HG03159 (cell line): ENCODE results near the gene ETFA.
"Not testable (repeated sequence)": the region's sequence is repeated elsewhere in the genome, so short reads cannot be mapped to it uniquely, and the experiment has no call there.

ENCODE experiments used
- ATAC-seq: cut with Tn5 transposase; IDR thresholded peaks from one replicate; pipeline ENCODE4 v1.9.1; 2021; ENCODE audit warnings: mild to moderate bottlenecking, moderate library complexity; ENCODE audit not compliant: unreplicated experiment

Gene ETFA

GRCh38 chr15:76285241-76285825, 25.9 kb downstream of the ETFA start:
- no peak for ATAC-seq

GRCh38 chr15:76282465-76282864, 28.8 kb downstream of the ETFA start:
- ATAC-seq = no peak

GRCh38 chr15:76278651-76279050, 32.6 kb downstream of the ETFA start:
- ATAC-seq = no peak

GRCh38 chr15:76274821-76275220, 36.4 kb downstream of the ETFA start:
- no peak for ATAC-seq

GRCh38 chr15:76274226-76274625, 37.0 kb downstream of the ETFA start:
- no peak for ATAC-seq

- no peak for ATAC-seq
These were observed 40.4 kb downstream of the ETFA start for GRCh38 chr15:76270876-76271275.

GRCh38 chr15:76267077-76267476, 44.2 kb downstream of the ETFA start:
- ATAC-seq = no peak

- not testable (repeated sequence) for ATAC-seq
These were observed 45.5 kb downstream of the ETFA start for GRCh38 chr15:76265769-76266168.

- no peak for ATAC-seq
These were observed 50.9 kb downstream of the ETFA start for GRCh38 chr15:76260246-76260938.

GRCh38 chr15:76259392-76259791, 51.9 kb downstream of the ETFA start:
- no peak for ATAC-seq

GRCh38 chr15:76258460-76258859, 52.8 kb downstream of the ETFA start:
- ATAC-seq = no peak

GRCh38 chr15:76253691-76254473, 57.4 kb downstream of the ETFA start:
- ATAC-seq = no peak

GRCh38 chr15:76252249-76252648, 59.0 kb downstream of the ETFA start:
- no peak for ATAC-seq

- no peak for ATAC-seq
These were observed 59.6 kb downstream of the ETFA start for GRCh38 chr15:76251717-76252116.

- no peak for ATAC-seq
These were observed 66.1 kb downstream of the ETFA start for GRCh38 chr15:76245072-76245610.

- no peak for ATAC-seq
These were observed 71.5 kb downstream of the ETFA start for GRCh38 chr15:76239786-76240185.

GRCh38 chr15:76236350-76236749, 74.9 kb downstream of the ETFA start:
- ATAC-seq = no peak

GRCh38 chr15:76235186-76235826, 76.0 kb downstream of the ETFA start:
- no peak for ATAC-seq

- no peak for ATAC-seq
These were observed 76.9 kb downstream of the ETFA start for GRCh38 chr15:76234337-76234889.

GRCh38 chr15:76233921-76234320, 77.3 kb downstream of the ETFA start:
- ATAC-seq = no peak

GRCh38 chr15:76229266-76229665, 82.0 kb downstream of the ETFA start:
- no peak for ATAC-seq
